Peyer's patch (tissue), 4 donors: ENCODE data around the gene LPIN1.

Experiments
- CTCF ChIP-seq, 6 experiments: fragments of 450-650 bp in 4 of 6; fragments of 200-600 bp in 2 of 6; sonication (generic) in 1 of 6; IDR thresholded peaks; one replicate each; pipeline ENCODE4 v1.5.1; 2017 to 2019; ENCODE audit warnings: antibody characterized with exemption in 6 of 6, mild to moderate bottlenecking in 3 of 6, moderate library complexity in 1 of 6
- POLR2A ChIP-seq, 2 donors: fragments of 450-650 bp; IDR thresholded peaks; one replicate each; pipeline ENCODE4 v1.5.1; 2017; ENCODE audit warnings: antibody characterized with exemption in 2 of 2, mild to moderate bottlenecking in 2 of 2, moderate library complexity in 2 of 2

GRCh38 chr2:11713815-11714214 is 32.6 kb upstream of the LPIN1 start:
- no peak for TF ChIP-seq CTCF (IDR thresholded peaks at IDR 0.05)
- no peak for TF ChIP-seq POLR2A (IDR thresholded peaks at IDR 0.05)
